Anterior cingulate cortex (tissue), 58 donors: ENCODE results near the gene KCTD19.

Experiments used
- DNase-seq, 58 donors: peaks; one replicate each; lab custom pipeline; 2025; lab: John Stamatoyannopoulos, UW

The KCTD19 gene

DNA sequence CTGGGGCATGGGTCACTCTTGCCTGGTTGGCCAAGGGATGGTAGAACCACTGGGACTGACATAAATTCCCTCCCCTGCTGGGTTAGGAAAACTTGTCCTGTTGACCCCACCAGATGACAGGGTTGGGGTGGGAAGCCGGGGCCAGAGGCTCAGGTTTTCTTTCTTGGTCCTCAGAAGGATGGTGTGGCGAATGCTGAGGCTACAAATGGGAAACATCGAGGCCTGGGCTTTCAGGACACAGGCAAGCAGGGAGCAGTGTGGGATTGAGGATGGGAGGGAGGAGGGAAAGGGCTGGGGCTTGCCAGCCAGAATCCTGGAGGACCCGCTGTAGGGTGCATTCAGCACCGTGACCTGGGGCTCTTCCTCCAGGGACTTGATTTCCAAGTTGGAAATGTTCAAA lies 61.7 kb downstream of the KCTD19 start:
- no peak for DNase-seq

DNA sequence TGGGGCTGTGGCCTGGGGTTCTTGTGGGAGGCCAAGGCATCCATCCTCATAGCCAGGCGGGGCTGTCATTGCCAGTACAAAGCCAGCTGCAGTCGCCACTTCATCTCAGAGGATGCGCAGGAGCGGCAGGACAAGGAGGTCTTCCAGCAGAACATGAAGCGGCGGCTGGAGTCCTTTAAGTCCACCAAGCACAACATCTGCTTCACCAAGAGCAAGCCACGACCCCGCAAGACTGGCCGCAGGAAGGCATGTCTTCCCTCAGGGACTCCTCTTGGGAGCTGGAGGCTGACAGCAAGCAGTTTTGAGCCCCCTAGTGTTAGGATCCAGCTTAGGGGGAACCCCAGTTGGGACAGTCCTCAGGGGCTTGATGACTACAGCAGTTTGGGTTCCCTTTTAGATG lies 62.3 kb downstream of the KCTD19 start:
- no peak for DNase-seq

DNA sequence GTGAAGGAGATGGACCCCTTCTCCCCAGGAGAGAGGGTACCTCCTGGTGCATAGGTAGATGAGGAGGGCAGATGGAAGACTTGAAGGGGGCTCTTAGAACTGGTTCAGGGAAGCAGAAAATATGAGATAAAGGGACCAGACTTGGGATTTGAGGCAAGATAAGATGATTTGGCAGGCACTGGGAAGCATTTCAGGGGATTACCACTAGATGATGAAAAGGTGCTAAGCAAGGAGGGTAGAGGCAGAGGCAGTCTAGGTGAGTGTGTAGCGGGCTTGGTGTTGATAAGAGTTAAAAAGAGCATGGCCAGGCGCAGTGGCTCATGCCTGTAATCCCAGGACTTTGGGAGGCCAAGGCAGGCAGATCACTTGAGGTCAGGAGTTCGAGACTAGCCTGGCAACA lies 63.3 kb downstream of the KCTD19 start:
- DNase-seq, result no peak

DNA sequence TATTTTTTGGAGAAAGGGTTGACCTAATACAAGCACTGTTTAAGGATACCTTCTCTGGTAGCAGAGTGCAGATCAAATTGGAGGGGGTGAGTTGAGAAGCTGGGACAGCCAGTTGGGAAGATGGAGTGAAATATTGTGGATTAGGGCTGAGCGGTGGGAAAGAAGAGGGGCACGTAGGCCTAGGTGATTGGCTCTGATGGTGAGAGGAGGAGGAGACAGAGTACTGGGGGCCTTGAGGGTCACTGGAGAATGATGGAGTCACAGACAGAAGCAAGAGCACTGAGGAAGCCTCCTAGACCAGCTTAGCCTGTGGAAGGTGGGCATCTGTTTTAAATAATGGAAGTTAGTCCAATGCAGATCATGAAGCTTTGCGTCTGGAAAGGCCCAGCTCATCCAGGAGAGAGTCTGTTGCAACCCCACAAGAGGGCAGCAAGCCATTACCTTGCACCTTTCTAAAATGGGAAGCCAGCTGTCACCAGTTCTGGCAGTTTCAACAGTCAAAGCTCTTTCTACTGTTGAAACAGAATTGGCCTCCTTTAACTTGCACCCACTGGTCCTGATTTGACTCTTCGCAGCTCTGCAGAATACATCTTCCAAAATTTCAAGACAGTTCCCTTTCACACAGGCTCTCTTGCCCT lies 66.0 kb downstream of the KCTD19 start:
- DNase-seq, result peak in 5 of 58 donors; percentile 7 to 33 (median 19)

DNA sequence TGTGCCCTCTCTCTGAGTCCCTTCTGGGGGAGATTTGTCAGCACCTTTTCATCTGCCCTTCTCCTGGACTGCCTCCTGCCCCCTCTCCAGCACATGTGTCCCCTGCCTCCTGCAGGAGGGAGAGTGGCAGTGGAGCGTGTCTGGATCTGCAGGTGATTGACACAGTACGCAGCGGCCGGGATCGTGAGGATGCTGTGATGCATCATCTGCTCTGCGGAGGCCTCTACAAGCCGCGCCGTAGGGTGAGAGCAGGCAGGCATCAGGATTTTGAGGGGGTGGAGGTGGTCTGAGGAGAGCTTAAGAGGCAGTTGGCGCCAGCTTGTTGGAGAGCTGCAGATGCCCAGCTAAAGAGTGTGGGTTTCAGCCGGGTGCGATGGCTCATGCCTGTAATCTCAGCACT lies 66.8 kb downstream of the KCTD19 start:
- DNase-seq, result peak in 1 of 58 donors; percentile 5

DNA sequence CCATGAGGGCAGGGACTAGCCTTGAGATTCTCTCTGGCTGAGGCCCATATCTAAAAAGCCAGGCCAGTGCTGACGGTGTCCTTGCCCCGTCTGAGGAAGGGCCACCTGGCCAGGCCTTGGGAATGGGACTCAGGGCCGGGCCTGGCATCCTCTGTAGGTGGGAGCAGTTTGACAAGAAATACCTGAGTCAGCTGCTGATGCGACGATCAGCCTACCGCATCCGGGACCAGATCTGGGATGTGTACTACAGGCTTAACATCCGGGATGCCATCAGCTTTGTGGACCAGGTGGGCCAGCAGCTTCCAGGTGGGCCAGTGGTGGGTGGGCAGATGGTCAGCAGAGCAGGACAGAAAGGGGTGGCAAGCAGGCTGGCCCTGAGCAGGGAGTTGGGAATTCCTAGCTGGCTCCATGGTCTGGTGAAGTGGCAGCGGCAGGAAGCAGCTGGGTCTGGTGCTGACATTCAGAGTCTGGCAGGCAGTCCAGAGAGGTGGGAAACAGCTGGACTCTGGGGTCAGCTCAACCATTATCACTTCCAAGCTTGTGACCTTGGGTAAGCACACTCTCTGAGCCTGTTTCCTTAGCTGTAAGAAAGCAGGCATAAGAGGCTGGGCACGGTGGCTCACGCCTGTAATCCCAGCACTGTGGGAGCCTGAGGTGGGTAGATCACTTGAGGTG lies 68.2 kb downstream of the KCTD19 start:
- no peak for DNase-seq

DNA sequence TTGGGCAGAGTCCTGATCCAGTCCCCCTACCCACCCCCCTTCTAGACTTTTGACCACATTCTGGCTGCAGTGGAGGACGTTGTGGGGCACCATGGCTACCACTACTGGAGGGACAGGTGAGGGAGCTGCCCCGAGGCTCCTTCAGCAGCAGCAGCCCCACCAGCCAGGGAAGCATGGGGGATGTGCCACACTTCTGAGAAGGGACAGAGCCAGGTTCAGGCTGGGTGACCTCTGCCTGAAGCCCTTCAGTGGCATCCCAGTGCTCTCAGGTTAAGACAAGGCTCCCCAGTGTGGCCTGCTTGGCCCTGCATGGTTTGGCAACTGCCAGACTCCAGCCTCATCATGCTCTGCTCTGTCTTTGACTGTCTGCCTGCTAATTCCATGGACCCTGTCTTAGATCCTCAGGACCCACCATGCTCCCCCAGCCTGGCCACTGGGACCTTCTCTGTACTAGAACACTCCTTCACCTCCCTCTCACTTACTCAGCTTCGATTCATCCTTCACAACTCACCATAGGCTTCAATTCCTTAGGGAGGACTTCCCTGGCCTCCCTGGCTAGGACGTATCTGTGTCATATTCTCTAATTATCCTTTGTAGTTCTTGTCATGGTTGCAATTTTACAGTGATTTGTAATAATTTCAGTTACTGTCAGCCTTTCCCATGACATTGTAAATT lies 68.9 kb downstream of the KCTD19 start:
- DNase-seq, result no peak

DNA sequence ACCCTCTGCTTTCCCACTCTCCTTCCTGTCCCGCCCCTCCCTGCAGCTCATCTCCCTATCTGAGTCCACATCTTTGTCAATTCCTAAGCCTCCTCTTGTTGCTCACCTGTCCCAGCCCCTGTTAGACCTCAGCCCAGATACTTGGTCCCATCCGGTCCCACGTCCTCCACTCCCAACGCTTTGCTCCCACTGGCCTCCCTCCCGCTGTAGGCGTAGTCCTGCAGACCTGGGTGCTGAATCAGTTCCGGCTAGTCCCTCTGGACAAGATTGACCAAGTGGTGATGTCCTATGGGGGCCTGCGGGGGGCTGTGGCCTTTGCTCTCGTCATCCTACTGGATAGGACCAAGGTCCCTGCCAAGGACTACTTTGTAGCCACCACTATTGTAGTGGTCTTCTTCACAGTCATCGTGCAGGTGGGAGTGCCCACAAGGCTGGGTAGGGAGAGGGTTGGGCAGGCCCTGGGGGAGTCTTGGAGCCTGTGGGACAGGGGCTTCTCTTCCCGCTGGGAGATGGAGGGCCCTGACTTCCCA lies 69.8 kb downstream of the KCTD19 start:
- DNase-seq, result no peak

DNA sequence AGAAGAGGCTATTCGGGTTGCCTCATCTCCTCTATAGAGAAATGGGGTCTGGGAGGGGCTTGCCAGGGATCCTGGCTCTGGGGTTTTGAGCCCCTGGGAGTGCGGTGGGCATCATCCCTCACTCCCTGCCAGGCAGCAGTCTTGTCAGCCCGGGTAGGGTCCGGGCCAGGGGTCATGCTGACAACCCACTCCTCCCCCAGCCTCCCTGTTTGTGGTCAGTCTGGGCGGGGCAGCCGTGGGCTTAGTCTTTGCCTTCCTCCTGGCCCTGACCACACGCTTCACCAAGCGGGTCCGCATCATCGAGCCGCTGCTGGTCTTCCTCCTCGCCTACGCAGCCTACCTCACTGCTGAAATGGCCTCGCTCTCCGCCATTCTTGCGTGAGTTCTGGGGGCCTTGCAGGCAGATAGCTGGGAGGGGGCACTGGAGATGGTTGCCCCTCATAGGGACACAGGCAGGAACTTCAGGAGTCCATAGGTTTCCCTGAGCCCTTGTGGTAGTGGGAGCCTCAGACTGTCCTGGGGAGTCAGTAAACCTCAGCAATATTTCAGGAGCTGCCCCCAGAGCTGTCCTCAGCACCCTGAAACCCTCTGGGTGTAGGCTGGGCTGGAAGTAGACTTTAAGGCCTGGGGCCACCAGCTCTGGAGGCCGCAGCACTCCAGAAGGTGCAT lies 70.9 kb downstream of the KCTD19 start:
- no peak for DNase-seq

DNA sequence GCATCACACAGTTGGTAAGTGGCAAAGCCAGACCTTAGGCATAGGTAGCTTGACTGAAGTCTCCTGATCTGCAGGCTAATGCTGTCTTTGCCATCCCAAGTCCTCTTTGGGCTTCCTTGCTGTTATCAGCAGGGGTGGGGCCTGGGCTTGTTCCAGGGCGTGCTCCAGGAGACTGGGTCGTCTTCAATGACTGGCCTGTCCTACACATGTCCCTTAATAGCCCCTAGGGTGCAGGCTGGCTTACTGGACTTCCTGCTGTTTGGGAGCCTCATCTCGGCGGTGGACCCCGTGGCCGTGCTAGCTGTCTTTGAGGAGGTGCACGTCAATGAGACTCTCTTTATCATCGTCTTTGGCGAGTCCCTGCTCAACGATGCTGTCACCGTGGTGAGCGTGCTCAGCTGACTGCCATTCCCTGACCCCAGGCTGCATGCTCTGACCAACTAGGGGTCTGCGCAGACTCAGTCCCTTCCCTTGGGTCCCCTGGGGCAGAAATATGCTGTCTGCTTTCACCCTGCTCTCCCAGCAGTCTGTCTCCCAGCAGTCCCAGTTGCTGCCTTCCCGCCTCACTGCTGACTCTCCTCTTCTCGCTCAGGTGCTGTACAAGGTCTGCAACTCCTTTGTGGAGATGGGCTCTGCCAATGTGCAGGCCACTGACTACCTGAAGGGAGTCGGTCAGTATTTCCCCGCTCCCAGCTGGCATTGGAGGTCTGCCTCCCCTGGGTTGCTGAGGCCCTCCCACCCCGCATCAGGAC lies 71.6 kb downstream of the KCTD19 start:
- DNase-seq, result no peak

DNA sequence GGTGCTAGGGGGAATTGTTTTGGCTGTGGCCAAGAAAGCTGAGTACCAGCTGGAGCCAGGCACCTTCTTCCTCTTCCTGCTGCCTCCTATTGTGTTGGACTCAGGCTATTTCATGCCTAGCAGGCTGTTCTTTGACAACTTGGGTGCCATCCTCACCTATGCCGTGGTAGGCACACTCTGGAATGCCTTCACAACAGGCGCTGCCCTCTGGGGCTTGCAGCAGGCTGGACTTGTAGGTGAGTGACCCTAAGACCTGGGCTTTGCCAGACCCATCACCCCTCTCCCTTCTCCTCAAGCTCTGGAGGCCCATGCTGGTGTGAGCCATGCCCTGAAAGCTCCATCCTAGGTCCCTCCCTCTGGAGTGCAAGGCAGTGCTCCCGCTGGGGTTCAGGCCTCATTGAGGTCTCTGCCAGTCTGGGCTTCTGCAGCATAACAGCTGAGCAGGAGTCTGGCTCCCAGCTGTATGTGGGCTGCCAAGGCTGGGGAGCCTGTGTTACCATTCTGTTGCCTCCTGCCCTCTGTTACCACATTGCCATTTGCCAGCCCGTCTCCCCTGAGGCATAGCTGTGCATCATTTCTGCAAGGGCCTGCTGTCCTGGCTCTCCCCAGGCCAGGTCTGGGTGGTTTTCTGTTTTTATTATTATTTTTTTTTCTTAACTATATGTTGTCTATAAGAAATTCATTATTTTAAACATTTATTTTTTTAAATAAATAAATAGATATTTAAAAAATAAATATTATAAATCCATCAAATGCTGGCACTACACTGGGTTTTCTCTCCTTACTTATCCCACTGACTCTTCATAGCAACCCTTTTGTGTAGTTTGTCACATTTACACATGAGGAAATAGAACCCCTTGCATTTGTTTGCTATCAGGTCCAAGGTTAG lies 73.7 kb downstream of the KCTD19 start:
- DNase-seq, result peak in 18 of 58 donors; percentile 8 to 54 (median 38)

DNA sequence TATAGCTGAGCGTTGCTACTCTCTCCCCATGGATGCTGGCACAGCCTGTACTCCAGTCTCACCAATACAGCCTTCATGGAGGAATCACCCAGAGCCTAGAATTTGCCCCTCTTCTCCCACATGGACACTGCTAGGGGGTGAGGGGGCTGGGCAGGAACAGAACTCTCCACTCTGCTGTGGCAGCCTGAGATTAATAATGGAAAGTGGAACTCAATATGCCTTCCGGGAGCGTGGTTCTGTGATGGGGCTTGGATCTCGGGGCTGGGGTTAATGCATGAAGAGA lies 76.6 kb downstream of the KCTD19 start:
- no peak for DNase-seq

DNA sequence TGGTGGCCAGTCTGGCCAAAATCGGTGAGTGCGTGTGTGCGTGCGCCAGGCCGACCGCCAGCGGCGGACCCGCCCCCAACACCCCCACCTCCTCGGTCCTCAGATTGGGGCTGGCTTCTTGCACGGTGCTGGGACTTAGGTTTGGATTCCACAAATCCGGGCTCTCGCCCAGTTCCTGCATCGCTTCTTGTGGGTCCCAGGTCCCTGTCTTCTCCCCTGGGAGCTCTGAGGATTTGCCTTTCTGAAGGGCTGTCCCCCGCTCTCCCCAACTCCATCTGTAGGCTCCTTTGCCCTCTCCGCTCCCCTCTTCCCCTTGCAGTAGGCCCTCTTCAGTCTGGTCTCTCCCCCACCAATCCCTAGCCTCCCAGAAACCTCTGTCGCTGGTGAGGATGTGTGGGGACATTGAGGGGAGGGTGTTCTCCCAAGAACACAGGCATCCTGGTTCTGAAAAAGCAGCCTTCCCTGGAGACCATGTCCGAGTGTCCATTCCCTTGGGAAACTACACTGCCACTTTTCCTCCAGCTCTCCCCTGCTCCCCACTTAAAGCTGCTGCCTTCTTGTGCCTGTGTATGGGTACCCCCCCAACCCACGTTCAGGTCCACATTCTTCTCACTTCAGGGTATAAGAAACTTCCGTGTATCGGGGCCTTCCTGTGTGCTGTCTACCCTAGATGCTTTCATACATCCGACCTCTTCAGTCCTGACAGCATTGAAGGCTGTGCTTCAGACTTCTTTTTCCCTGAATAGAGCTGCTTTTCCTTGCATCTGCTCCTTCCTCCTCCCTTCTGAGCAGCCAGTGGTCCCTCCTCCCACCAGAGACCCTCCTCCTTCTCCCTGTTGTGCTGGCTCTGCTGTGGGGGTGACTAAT lies 77.1 kb downstream of the KCTD19 start:
- DNase-seq, result no peak

DNA sequence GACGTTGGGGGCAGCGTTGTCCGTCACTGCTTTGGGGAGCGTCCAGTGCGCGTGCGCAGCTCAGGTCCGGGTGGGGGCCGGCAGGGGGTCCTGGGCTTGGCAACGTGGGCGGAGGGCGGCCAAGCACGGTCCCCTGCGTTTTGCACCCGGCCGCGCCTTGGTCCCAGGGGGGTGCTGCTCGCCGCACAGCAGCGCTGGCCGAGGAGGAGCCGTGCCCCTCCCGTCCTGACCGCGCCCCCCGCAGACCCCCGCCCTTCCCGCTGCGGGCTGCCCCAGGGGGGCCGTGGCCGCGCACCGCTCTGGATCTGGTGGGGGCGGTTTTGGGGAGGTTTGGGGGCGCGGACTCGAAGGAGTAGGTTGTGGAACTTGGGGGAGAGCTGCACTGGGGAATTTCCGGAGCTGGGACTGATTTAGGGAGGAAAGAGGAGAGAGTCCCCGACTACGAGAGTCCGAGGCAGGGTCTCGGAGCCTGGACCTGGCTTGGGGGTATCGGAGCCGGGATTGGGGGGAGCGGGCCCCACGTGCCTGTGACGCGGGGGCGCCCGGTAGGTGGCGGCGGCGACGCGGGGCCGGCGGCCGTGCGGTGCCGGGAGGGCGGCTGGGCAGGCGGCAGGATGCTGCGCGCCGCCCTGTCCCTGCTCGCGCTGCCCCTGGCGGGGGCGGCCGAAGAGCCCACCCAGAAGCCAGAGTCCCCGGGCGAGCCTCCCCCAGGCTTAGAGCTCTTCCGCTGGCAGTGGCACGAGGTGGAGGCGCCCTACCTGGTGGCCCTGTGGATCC lies 78.0 kb downstream of the KCTD19 start, which contains the start of gene SLC9A5:
Gene SLC9A5, plus strand, starts transcription at position 579 of the 777 bp plus-strand sequence. Its CDS starts 36 bp downstream, at position 615.
- peak in 5 of 58 donors; percentile 12 to 38 (median 18) for DNase-seq

DNA sequence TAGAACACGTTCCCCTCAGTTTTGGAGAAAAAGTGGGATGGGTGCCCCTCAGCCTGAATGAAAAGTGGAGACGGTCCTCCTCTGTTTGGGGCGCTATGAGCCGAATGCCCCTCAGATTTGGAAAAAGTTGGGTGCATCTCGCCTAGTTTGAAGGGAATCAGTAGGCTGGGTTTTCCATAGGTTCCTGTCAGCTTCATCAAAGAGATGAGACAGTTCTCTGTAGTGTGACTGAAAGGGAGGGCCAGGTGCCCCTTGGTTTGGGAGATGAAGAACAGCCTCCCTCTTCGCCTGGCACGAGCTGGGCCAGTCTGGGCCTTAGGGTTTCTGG lies 78.5 kb downstream of the KCTD19 start:
- no peak for DNase-seq

DNA sequence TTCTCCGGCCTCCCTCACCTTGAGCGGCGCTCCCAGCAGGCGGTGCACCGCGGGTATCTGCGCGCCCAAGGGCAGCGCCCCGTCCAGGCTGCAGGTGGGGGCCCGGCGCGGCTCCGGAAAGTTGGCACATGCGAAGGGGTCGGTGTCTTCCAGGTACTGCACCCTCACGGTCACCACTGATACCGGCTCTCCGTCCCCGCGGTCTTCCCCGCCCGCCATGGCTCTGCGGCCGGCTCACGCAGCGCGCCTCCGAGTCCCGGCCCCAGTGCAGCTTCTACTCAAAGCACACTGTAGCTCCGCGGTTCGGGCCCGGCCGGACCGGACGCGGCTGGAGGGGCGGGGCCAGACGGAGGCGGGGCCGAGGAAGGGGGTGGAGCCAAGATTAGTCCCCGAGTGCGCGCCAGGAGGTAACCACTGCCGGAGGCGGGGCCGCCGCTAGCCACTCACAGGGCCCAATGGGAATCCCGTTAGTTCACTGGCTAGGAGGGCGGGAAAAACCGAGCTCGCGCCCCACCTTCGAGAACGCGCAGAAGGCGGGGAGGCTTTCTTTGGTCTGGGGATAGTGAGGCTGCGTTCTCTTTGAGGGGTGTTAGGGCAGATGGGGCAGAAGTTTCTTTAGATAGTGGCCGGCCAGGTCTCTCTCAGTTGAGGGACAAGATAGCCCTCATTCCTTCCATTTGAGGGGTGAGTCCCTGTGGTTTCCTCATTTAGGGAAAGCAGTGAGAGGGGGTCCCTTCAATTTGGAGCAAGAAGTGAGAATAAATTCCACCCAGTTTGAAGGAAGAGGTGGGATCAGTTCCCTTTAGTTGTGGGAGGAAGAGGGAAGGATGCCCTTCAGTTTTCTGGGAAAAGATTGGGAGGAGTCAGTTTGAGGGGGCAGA lies 79.1 kb downstream of the KCTD19 start, which contains the start of gene FHOD1:
Gene FHOD1, minus strand, starts transcription at position 290 of the 881 bp plus-strand sequence. Its CDS starts 71 bp downstream, at position 219.
- peak; percentile 40 to 97 (median 88) for DNase-seq
